Fibroblast of villous mesenchyme (primary cell): ENCODE measurements around the gene SP140. TPM values are rescaled to one million over a fixed set of nuclear protein-coding genes. Genes with fewer than 3 reads are reported as not detected.

ENCODE experiments used
- DNase-seq: peaks from one replicate; pipeline ENCODE4 v3.0.0-alpha.2; 2010; ENCODE audit warnings: low read depth
- H3K4me3 ChIP-seq: 2 replicates; pipeline ENCODE4 v1.5.1; 2011; ENCODE audit warnings: low read depth, mild to moderate bottlenecking, low read length
- CTCF ChIP-seq: IDR thresholded peaks from 2 replicates; pipeline ENCODE4 v1.5.1; 2012; ENCODE audit warnings: low read depth, mild to moderate bottlenecking, low read length; ENCODE audit not compliant: insufficient read depth
- total RNA-seq: library from RNA; depleted of rRNA; stranded (reverse); fragments of >200 nt; gene quantifications from 2 replicates; pipeline ENCODE4 v1.2.3, GENCODE V29; 2012

SP140 gene
- total RNA-seq, 1 donor, result 0.86 TPM

DNA sequence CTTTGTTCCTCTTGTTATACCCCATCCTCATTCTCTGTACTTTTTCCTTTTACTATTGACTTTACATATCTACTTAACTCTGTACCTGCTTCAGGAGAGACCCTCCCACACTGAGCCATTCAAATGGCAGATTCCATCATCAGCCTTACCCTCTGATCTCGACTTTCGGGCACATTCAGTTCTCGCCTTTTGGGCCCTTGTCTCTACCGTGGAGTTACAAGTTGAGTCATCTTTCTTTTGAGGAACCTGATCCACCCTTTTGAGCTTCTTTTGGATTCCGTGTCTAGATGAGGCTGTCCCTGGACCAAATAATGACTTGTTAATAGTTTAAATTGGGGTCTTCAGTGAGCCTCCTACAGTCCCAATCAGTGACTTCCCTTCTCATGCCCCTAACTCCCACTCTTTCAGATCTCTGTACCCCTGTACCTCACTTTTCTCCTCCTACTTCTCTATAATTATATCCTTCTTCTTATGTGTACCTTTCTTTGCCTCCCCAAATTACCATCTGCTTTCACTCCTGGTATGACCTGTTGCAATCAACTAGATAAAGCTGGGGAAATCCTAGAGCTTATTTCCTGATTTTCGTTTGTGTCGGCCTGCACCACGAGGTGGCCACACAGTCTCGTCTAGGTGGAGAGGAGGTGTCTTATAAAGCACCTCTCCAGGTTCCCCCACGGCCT, 23.0 kb upstream of the SP140 start:
- TF ChIP-seq CTCF, result no peak
- H3K4me3 ChIP-seq, result no peak overlapping the region
- no peak for DNase-seq

GRCh38 chr2:230203110-230203676, 22.3 kb upstream of the SP140 start:
- TF ChIP-seq CTCF, result no peak
- no peak overlapping the region for H3K4me3 ChIP-seq
- DNase-seq, result no peak

GRCh38 chr2:230205034-230205433, 20.5 kb upstream of the SP140 start:
- no peak overlapping the region for H3K4me3 ChIP-seq
- TF ChIP-seq CTCF, result no peak
- DNase-seq, result no peak

DNA sequence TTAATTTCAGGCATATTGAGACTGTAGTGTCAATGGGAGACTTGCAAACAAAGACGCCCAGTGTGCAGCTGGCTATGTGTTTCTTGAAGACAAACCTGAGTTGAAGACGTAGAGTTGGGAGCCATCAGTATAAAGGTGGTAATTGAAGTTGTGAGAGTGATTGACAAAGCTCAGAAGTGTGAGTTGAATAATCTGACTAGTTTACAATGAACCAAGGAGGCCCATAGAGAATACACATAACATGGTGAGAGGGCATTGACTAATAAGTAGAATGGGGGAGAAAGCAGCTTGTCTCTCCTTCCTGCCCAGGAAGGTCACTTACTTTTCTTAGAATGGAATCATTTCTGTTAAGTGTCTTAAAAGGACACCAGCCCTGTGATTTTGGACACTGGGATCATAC, 19.8 kb upstream of the SP140 start:
- no peak for DNase-seq
- no peak for TF ChIP-seq CTCF
- H3K4me3 ChIP-seq, result no peak overlapping the region

DNA sequence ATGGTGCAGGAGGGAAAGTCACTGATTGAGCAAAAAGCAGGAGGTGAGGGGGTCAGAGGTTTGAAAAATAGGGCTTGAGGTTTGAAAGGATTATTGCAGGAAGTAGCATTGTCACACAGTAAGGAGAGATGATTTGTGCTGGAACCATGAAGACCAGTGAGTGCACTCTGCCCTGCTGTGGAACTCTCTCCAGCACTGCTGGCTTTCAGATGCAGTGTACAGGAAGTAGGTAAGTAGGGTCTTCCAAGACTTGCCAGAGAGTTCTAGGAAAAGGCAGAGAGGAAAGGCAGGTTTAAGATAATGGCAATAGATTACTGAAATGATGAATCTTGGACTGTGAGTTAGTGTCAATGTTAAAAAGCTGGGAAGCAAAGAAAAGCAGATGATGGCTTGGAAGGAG, 17.0 kb upstream of the SP140 start:
- no peak for TF ChIP-seq CTCF
- H3K4me3 ChIP-seq, result no peak overlapping the region
- no peak for DNase-seq

DNA sequence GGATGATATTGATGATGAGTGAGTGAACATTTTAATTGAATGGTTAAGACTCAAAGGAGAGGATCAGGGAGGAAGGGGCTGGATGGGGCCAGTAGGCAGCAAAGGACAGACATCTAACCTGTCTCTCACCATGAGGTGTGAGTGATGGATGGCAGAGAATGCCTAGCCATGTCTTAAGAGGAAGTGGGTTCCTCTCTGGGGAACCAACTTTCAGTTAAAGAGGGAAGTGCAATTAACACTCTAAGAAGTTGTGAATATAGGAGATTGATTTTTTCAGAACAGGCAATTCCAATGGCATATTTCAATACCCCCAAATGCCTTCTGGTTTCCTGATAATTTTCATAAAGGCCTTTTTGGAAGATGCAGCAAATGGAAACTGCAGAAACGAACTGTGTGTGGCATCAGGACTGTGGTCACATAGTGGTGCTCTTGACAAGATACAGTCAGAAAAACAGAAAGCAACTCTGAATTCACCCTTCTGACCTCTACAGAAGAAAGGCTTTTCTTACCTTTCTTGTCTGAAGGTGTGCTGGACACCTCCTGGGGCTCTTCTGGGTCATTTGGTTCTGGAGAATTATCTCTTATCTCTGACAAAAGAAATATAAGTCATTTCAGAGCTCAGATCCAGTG, 16.0 kb upstream of the SP140 start:
- DNase-seq, result no peak
- no peak overlapping the region for H3K4me3 ChIP-seq
- TF ChIP-seq CTCF, result no peak
